Epithelial cell of esophagus (primary cell): Measurements from ENCODE around the gene PASK.

Experiments
- DNase-seq: peaks from one replicate; pipeline ENCODE4 v3.0.0; 2010; ENCODE audit warnings: low read depth
- H3K4me3 ChIP-seq: 2 replicates; pipeline ENCODE4 v1.5.1; 2011; ENCODE audit warnings: mild to moderate bottlenecking, low read length, control low read depth
- TF ChIP-seq, protein P1 (sequence below): IDR thresholded peaks from 2 replicates; pipeline ENCODE4 v1.5.1; 2011; ENCODE audit warnings: low read depth, mild to moderate bottlenecking, low read length, control low read depth, inconsistent platforms; ENCODE audit not compliant: insufficient read depth; ENCODE audit errors: missing control alignments

PASK gene

DNA sequence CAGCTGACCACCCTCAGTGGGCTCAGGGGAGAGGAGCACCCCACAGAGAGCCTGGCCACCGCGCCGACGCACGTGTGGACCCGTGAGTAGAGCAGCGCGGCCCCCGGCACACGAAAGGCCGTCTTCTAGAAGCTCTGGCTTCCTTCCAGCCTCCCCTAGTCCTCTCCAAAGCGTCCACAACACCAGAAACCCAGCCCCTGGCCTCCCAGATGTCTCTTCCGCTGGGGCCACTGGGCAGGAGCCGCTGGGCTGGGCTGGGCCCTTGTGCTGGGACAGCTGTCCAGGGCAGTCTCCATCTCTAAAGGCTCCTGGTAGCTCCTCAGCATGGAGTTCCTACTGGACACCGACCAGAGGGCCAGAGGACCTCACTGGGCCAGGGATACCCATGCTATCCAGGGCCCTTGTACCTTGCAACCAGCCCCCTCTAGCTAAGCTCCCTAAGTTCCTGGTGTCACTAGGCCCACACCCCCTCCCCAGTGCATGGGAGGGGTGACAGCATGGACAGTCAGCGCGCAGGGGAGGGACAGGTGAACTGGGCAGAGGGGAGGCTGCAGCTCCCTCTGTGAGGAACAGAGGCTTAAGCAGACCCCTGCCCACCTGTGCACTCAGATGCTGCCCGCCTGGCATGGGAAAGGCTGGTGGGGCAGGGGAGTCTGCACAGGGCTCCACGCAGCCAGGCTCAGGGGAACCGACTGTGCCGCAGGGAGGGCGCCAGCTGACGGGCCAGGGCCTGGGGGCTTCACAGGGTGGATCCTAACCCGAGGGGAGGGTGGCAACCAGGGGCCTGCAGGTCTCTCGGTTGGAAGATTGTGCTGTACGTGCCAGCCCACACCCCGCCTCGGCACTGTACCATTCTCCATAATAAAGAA is 80.1 kb downstream of the PASK start:
- DNase-seq: no peak
- TF ChIP-seq, protein P1, sequence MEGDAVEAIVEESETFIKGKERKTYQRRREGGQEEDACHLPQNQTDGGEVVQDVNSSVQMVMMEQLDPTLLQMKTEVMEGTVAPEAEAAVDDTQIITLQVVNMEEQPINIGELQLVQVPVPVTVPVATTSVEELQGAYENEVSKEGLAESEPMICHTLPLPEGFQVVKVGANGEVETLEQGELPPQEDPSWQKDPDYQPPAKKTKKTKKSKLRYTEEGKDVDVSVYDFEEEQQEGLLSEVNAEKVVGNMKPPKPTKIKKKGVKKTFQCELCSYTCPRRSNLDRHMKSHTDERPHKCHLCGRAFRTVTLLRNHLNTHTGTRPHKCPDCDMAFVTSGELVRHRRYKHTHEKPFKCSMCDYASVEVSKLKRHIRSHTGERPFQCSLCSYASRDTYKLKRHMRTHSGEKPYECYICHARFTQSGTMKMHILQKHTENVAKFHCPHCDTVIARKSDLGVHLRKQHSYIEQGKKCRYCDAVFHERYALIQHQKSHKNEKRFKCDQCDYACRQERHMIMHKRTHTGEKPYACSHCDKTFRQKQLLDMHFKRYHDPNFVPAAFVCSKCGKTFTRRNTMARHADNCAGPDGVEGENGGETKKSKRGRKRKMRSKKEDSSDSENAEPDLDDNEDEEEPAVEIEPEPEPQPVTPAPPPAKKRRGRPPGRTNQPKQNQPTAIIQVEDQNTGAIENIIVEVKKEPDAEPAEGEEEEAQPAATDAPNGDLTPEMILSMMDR: no peak
- H3K4me3 ChIP-seq: no peak overlapping the region

DNA sequence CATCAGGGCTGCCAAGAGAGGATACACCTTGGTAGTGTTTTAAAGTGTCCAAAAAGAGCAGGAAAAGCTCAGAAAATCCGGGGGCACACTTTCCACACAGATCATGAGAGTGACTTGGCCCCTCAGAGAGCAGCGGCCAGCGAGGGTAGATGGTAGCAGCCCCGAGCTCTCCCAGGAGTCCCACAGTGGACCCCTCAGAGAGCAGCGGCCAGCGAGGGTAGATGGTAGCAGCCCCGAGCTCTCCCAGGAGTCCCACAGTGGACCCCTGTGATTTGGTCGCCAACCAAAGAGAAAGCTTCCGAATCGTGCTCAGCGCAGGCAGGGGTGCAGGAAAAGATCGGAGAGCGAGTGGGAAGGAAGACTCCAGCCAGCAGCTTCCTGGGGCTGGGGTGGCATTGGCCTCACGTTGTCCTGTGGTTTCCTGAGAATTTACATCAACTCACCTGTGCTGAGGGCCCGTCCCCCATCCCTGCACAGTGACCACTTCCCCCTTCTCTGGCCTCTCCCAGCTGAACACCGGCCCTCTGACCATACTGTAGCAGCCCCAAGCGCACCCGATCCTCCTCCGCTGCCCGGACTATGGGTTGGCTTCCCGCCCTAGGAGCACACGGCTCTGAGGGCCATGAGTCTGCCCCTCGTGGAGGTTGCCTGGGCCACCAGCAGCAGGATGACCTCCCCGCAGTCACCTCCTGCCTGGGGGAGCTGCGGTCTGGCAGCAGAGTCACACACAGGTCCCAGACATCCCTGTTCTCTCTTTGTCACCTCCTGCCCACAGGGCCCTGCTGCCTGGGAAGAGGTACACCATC is 80.9 kb downstream of the PASK start:
- no peak for DNase-seq
- H3K4me3 ChIP-seq: no peak overlapping the region
- TF ChIP-seq, protein P1: no peak

DNA sequence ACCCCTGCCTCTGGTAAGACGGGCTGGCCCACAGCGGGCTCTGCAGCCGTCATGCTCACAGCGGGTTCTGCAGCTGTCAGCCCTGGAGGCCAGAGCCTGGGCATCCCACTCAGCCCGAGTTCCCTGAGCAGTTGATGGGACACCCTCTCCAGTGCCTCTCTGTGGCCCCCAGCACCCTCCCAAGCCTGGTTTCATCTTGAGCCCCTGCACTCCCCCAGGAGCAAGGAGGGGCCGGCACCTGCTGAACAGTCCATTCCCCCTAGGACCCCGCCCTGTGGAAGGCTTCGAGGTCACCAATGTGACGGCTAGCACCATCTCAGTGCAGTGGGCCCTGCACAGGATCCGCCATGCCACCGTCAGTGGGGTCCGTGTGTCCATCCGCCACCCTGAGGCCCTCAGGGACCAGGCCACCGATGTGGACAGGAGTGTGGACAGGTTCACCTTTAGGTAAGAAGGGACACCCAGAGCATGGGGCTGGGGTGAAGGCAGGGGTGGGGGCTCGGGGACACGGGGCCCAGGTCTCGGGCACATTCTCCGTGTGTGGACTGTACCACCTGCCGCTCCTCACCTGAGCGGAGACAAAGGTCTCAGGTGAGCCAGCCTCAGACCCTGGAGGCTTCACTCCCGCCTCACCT is 81.7 kb downstream of the PASK start:
- DNase-seq: no peak
- no peak overlapping the region for H3K4me3 ChIP-seq
- TF ChIP-seq, protein P1: no peak

DNA sequence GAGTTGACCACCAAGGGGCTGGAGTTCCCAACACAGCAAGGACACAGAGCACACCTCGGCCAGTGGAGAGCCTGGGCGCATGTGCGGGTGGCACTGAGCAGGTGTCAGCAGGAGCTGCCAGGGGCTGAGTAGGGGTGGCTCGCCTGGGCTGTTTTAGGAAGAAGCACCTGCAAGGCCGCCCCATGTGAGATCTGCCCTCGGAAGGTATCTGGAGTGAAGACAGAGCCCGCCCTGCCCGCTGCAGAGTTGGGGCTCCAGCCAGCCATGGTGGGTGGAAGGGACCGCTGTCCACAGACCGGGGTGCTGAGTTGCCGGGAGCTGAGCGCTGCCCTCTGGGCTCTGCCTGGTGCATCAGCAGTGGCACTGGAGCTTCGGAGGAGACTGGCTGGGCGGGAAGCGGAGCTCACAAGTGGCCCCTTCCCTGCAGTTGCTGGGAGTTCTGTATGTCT is 82.4 kb downstream of the PASK start:
- DNase-seq: no peak
- H3K4me3 ChIP-seq: no peak overlapping the region
- TF ChIP-seq, protein P1: no peak

DNA sequence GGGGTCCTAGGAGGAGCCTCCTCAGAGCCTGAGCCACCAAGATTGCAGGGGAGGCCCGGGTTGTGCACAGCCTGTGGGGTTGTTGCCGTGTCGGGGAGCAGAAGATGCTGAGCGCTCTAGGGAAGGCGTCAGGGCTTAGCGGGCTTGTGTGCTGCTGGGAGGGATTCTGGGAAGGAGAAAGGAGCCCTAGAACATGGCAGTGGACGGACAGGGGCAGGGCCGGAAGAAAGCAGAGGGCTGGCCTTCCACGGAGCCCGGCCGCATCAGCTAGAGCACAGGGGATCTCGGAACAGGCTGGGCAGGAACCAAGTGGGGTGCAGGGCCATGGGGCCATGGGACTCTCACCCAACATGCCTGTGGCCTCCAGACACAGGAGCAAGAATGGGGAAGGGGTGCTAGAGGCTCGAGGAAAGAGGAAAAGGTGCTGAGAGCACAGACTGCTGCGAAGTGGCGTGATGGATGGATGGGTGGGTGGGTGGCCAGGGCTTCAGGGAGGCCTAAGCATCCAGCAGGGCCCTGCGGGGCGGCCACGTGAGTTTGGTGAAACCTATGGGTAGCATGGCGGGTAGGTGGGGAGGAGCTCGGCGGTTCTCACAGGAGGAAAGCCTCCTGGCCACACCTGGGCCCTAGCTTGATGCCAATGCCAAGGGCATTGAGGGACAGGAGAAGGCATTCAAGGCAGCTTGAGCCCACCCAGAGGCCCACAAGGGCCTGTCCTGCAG is 82.9 kb downstream of the PASK start:
- H3K4me3 ChIP-seq: no peak overlapping the region
- DNase-seq: no peak

DNA sequence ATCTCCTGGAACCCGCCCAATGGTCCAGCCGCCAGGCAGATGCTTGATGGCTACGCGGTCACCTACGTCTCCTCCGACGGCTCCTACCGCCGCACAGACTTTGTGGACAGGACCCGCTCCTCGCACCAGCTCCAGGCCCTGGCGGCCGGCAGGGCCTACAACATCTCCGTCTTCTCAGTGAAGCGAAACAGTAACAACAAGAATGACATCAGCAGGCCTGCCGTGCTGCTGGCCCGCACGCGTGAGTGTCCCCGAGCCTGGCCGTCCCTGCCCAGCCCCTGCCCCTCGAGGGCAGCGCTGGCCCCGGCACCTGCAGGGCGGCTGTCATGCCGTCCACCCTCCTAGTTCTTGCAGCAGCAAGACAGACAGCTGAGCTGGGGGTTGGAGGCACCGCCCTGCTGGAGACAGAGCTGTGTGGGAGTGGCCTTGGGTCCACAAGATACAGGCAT is 83.9 kb downstream of the PASK start:
- DNase-seq: no peak
- TF ChIP-seq, protein P1: no peak

More for the DNA sequence above, 82.9 kb downstream of the PASK start:
- TF ChIP-seq, protein P1: no peak

More for the DNA sequence above, 83.9 kb downstream of the PASK start:
- no peak overlapping the region for H3K4me3 ChIP-seq
